ENCODE results near the gene FBXW11. TPM values are rescaled to one million over a fixed set of nuclear protein-coding genes. Genes with fewer than 3 reads are reported as not detected.

Gene FBXW11
- total and polyA plus RNA-seq, 2 of the 13 experiments (the other 11 are each of a cell fraction or from before 2014, with no cell fraction given): 31.7 to 53.6 TPM

DNA sequence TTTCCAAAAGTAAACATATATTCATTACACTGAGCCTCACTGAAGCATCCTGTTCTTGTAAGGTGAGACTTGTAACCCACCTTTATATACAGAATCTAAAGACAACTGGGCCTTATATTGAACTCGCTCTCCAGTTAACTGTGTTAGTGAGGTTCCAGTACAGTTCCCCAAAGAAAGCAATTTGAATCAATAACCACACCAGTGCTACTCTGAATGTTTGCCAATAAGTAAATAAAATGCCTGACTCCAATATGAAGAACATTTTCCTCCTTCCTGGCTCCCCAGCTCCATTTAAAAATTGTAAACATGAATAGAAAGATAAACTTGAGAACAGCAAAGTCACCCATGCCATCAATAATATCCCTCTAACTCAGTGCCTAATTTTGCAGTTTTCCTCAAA is 50.1 kb downstream of the FBXW11 start:
- H3K27ac ChIP-seq (ENCODE audit: extremely low read length, insufficient read depth, low read length): no peak overlapping the region
- H3K79me2 ChIP-seq (ENCODE audit: insufficient read depth, low read length): peaks cover 90% of the 10 kb centered on the region
- DNase-seq (ENCODE audit: low spot score) (no peak), ATAC-seq (no peak), FAIRE-seq (no peak)
- BruUV-seq (replicated peaks): no TSS peak
- H2AFZ ChIP-seq (ENCODE audit: low read length): no peak overlapping the region
- H3K27me3 ChIP-seq (ENCODE audit: control insufficient read depth in 1 of 2, insufficient read depth in 2 of 2, low read length in 2 of 2): no peaks in the 10 kb centered on the region
- no peak for TF ChIP-seq POLR2AphosphoS5 (IDR thresholded peaks at IDR 0.05; ENCODE audit: low read depth, low read length)
- TF ChIP-seq MXI1 (IDR thresholded peaks at IDR 0.05; ENCODE audit: borderline replicate concordance, low read depth, low read length): no peak
- no peak for TF ChIP-seq FOSL1 (CRISPR knock-in tag; IDR thresholded peaks at IDR 0.05; ENCODE audit: borderline replicate concordance)
- no peak for TF ChIP-seq ZNF207 (IDR thresholded peaks at IDR 0.05; ENCODE audit: borderline replicate concordance)
- TF ChIP-seq NR2F1 (CRISPR knock-in tag; IDR thresholded peaks at IDR 0.05): no peak
- no peak for TF ChIP-seq MYC (CRISPR knock-in tag; IDR thresholded peaks at IDR 0.05; ENCODE audit: borderline replicate concordance)
- TF ChIP-seq, protein P1, sequence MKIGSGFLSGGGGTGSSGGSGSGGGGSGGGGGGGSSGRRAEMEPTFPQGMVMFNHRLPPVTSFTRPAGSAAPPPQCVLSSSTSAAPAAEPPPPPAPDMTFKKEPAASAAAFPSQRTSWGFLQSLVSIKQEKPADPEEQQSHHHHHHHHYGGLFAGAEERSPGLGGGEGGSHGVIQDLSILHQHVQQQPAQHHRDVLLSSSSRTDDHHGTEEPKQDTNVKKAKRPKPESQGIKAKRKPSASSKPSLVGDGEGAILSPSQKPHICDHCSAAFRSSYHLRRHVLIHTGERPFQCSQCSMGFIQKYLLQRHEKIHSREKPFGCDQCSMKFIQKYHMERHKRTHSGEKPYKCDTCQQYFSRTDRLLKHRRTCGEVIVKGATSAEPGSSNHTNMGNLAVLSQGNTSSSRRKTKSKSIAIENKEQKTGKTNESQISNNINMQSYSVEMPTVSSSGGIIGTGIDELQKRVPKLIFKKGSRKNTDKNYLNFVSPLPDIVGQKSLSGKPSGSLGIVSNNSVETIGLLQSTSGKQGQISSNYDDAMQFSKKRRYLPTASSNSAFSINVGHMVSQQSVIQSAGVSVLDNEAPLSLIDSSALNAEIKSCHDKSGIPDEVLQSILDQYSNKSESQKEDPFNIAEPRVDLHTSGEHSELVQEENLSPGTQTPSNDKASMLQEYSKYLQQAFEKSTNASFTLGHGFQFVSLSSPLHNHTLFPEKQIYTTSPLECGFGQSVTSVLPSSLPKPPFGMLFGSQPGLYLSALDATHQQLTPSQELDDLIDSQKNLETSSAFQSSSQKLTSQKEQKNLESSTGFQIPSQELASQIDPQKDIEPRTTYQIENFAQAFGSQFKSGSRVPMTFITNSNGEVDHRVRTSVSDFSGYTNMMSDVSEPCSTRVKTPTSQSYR (CRISPR knock-in tag; IDR thresholded peaks at IDR 0.05; ENCODE audit: borderline replicate concordance): no peak
- TF ChIP-seq HNRNPUL1 (IDR thresholded peaks at IDR 0.05; ENCODE audit: low read depth, low read length): no peak
- TF ChIP-seq ZNF724P (CRISPR knock-in tag; IDR thresholded peaks at IDR 0.05; ENCODE audit: borderline replicate concordance): no peak
- POLR2A ChIA-PET: no interaction called here
- H3K4me1 ChIP-seq (ENCODE audit: insufficient read depth, low read length): peaks cover 63% of the 10 kb centered on the region
- no peak overlapping the region for H3K4me3 ChIP-seq (replicated peaks in 1 of 3; ENCODE audit: insufficient read depth in 1 of 3, low read depth in 2 of 3, low read length in 3 of 3)
- intact Hi-C loops (cut with micrococcal nuclease; ENCODE audit: unreplicated experiment) (no loop called here), in situ Hi-C loops (cut with HindIII; ENCODE audit: extremely low pct_ligation_motif_present, low pct_unique_long_range_greater_than_20kb) (no loop called here)
- peaks cover 12% of the 10 kb centered on the region for H4K20me1 ChIP-seq (ENCODE audit: insufficient read depth, low read length)
- H3K9me3 ChIP-seq (ENCODE audit: low read length): no peaks in the 10 kb centered on the region
- CTCF ChIA-PET (ENCODE audit: low intra/inter-chr PET ratio, low total read pairs): no interaction called here
- no peak overlapping the region for H3K4me2 ChIP-seq (ENCODE audit: low read depth, low read length)
- 100% methylated on average over 1 of the region's 1 CpG for WGBS (ENCODE audit: low lambda C conversion rate)
- no peak overlapping the region for H3K9ac ChIP-seq (ENCODE audit: insufficient read depth, low read depth, low read length)
- no peaks in the 10 kb centered on the region; a peak in 1 of 5 replicates for H3K36me3 ChIP-seq (replicated peaks in 1 of 2; ENCODE audit: control insufficient read depth in 1 of 2, insufficient read depth in 2 of 2, low read length in 2 of 2)

Measured in HepG2 (cell line).